HepG2 (cell line): ENCODE results near the gene TOM1L2. TPM values are rescaled to one million over a fixed set of nuclear protein-coding genes. Genes with fewer than 3 reads are reported as not detected.

ENCODE experiments used
- ATAC-seq: fragments of 200-7000 bp; cut with Tn5 transposase; 3 replicates; pipeline ENCODE4 v1.9.1; 2020; ENCODE audit warnings: mild to moderate bottlenecking, moderate library complexity
- BruUV-seq: library from RNA; stranded (reverse); fragments of 400-500 nt; replicated peaks from 2 replicates; lab custom pipeline; 2021; lab: Mats Ljungman, UMichigan
- CTCF ChIA-PET: fragments of 300-600 bp; formaldehyde crosslinking; extraction: SDS; loops from one replicate; lab custom pipeline; 2021; ENCODE audit warnings: low total read pairs, inconsistent platforms, low intra/inter-chr PET ratio; lab: Yijun Ruan, JAX
- POLR2A ChIA-PET: fragments of 350-600 bp; sonication (Branson Sonifier 250); formaldehyde crosslinking; loops from one replicate; lab custom pipeline; 2020; ENCODE audit warnings: antibody characterized with exemption, inconsistent platforms; lab: Yijun Ruan, JAX
- DNase-seq: peaks from one replicate; pipeline ENCODE4 v3.0.0-alpha.2; 2015; ENCODE audit warnings: low spot score
- FAIRE-seq: peaks from 3 replicates; lab custom pipeline; 2011; peaks lifted over from hg19 to GRCh38; lab: Jason Lieb, UNC
- H2AFZ ChIP-seq: one replicate; pipeline ENCODE4 v1.6.1; 2011; ENCODE audit warnings: low read length, inconsistent platforms
- H3K27ac ChIP-seq: fragments of 300-600 bp; 3 replicates; pipeline ENCODE4 v1.8.0; 2011; ENCODE audit warnings: mixed run types, mild to moderate bottlenecking, mixed read lengths, low read length, inconsistent platforms; ENCODE audit not compliant: insufficient read depth; ENCODE audit errors: extremely low read length
- H3K27me3 ChIP-seq, 2 experiments: fragments of 200-600 bp in 1 of 2; 2 replicates in 1 of 2; 3 replicates in 1 of 2; pipeline versions ENCODE4 v1.6.0 to v1.8.0; 2011; ENCODE audit warnings: low read length in 2 of 2, mild to moderate bottlenecking in 2 of 2, moderate library complexity in 2 of 2, inconsistent platforms in 1 of 2; ENCODE audit not compliant: insufficient read depth in 2 of 2, control insufficient read depth in 1 of 2
- H3K36me3 ChIP-seq, 2 experiments: fragments of 200-600 bp in 1 of 2; replicated peaks in 1 of 2; 2 replicates in 1 of 2; 3 replicates in 1 of 2; pipeline versions ENCODE4 v1.5.1 to v1.8.0; 2011; ENCODE audit warnings: low read length in 2 of 2, inconsistent platforms in 1 of 2; ENCODE audit not compliant: insufficient read depth in 2 of 2, control insufficient read depth in 1 of 2
- H3K4me1 ChIP-seq: 2 replicates; pipeline ENCODE4 v1.5.1; 2012; ENCODE audit warnings: low read length, inconsistent platforms; ENCODE audit not compliant: insufficient read depth
- H3K4me2 ChIP-seq: 2 replicates; pipeline ENCODE4 v1.6.0; 2011; ENCODE audit warnings: low read depth, low read length, inconsistent platforms
- H3K4me3 ChIP-seq, 3 experiments: fragments of 200-600 bp in 1 of 3; sonication (generic), shearing (Covaris generic) in 1 of 3; replicated peaks in 1 of 3; 2 replicates each; pipeline ENCODE4 v1.5.1; 2011 to 2016; ENCODE audit warnings: low read length in 3 of 3, inconsistent platforms in 2 of 3, low read depth in 2 of 3, mild to moderate bottlenecking in 2 of 3, control low read depth in 1 of 3, mixed read lengths in 1 of 3; ENCODE audit not compliant: insufficient read depth in 1 of 3
- H3K79me2 ChIP-seq: one replicate; pipeline ENCODE4 v1.6.1; 2011; ENCODE audit warnings: low read length, inconsistent platforms; ENCODE audit not compliant: insufficient read depth
- H3K9ac ChIP-seq: 2 replicates; pipeline ENCODE4 v1.6.0; 2011; ENCODE audit warnings: mild to moderate bottlenecking, low read depth, low read length, inconsistent platforms; ENCODE audit not compliant: insufficient read depth
- H3K9me3 ChIP-seq: 2 replicates; pipeline ENCODE4 v1.5.1; 2012; ENCODE audit warnings: mild to moderate bottlenecking, low read length
- H4K20me1 ChIP-seq: 2 replicates; pipeline ENCODE4 v1.6.0; 2011; ENCODE audit warnings: inconsistent platforms, mild to moderate bottlenecking, low read length, moderate library complexity; ENCODE audit not compliant: insufficient read depth
- AGO1 ChIP-seq: fragments of 200-400 bp; formaldehyde crosslinking; IDR thresholded peaks from 2 replicates; pipeline ENCODE4 v1.6.1; 2017; ENCODE audit warnings: mild to moderate bottlenecking, low read depth, low read length, moderate library complexity; ENCODE audit not compliant: poor library complexity, severe bottlenecking
- DR1 ChIP-seq: sonication (generic); formaldehyde crosslinking; IDR thresholded peaks from 2 replicates; pipeline ENCODE4 v1.8.0; 2021; ENCODE audit warnings: mild to moderate bottlenecking, missing genetic modification reagents, inconsistent platforms
- FOXC1 ChIP-seq: sonication (generic); formaldehyde crosslinking; IDR thresholded peaks from 2 replicates; pipeline ENCODE4 v1.8.0; 2022; ENCODE audit warnings: mild to moderate bottlenecking, missing genetic modification reagents, borderline replicate concordance
- HNRNPLL ChIP-seq: fragments of 200-400 bp; formaldehyde crosslinking; IDR thresholded peaks from 2 replicates; pipeline ENCODE4 v1.6.1; 2017; ENCODE audit warnings: mild to moderate bottlenecking, low read depth, low read length; ENCODE audit not compliant: poor library complexity, severe bottlenecking
- MATR3 ChIP-seq: sonication (generic); formaldehyde crosslinking; IDR thresholded peaks from 2 replicates; pipeline ENCODE4 v1.4.0; 2020; ENCODE audit warnings: missing genetic modification reagents
- MIER3 ChIP-seq: IDR thresholded peaks from 2 replicates; pipeline ENCODE4 v1.6.1; 2016; ENCODE audit warnings: missing compliant biosample characterization, borderline replicate concordance
- MTA1 ChIP-seq: sonication (generic); formaldehyde crosslinking; IDR thresholded peaks from 2 replicates; pipeline ENCODE4 v1.4.0; 2020; ENCODE audit warnings: missing genetic modification reagents, mild to moderate bottlenecking, borderline replicate concordance
- PRMT3 ChIP-seq: sonication (generic); formaldehyde crosslinking; IDR thresholded peaks from 2 replicates; pipeline ENCODE4 v1.8.1; 2022; ENCODE audit warnings: low read depth, mild to moderate bottlenecking, moderate library complexity, missing genetic modification reagents, borderline replicate concordance
- ZBTB10 ChIP-seq: sonication (generic); formaldehyde crosslinking; IDR thresholded peaks from 2 replicates; pipeline ENCODE4 v1.4.0; 2020; ENCODE audit warnings: missing genetic modification reagents, borderline replicate concordance
- ZNF550 ChIP-seq: sonication (generic); formaldehyde crosslinking; IDR thresholded peaks from 2 replicates; pipeline ENCODE4 v1.4.0; 2020; ENCODE audit warnings: mild to moderate bottlenecking, missing genetic modification reagents, borderline replicate concordance
- ZNF775 ChIP-seq: sonication (generic); formaldehyde crosslinking; IDR thresholded peaks from 2 replicates; pipeline ENCODE4 v1.4.0; 2020; ENCODE audit warnings: missing genetic modification reagents, mild to moderate bottlenecking, moderate library complexity, borderline replicate concordance
- WGBS: methylation state at CpG from one replicate; pipeline ENCODE4 v1.1.6; 2017; ENCODE audit warnings: low lambda C conversion rate; 5-methylcytosine and 5-hydroxymethylcytosine counted together
- in situ Hi-C: cut with HindIII; loops from 2 replicates; pipeline ENCODE4 v1.10.0; 2017; ENCODE audit warnings: low pct_unique_long_range_greater_than_20kb; ENCODE audit not compliant: extremely low pct_ligation_motif_present
- intact Hi-C: fragments of 100-400 bp; cut with micrococcal nuclease; formaldehyde crosslinking; loops from one replicate; pipeline ENCODE4 v1.10.0; 2022; ENCODE audit not compliant: unreplicated experiment
- polyA plus RNA-seq, 8 experiments: library from polyadenylated mRNA; depleted of rRNA in 3 of 8; stranded (reverse) in 7 of 8; unstranded in 1 of 8; fragments of >200 nt; fragmentation: Illumina TruSeq in 4 of 8; extraction: Trizol in 4 of 8; gene quantifications; 2 replicates each; pipeline versions ENCODE4 v1.2.1 to v1.2.3, GENCODE V29; 2011 to 2016; ENCODE audit warnings: low read depth in 4 of 8, missing spikeins in 1 of 8, mixed read lengths in 1 of 8; ENCODE audit not compliant: insufficient read depth in 1 of 8
- total RNA-seq, 5 experiments: library from RNA; depleted of rRNA; stranded (reverse); fragments of >200 nt; fragmentation: Illumina TruSeq; extraction: Trizol; gene quantifications; 2 replicates each; pipeline ENCODE4 v1.2.3, GENCODE V29; 2016; ENCODE audit warnings: low read depth in 1 of 5

The TOM1L2 gene
- total and polyA plus RNA-seq, 2 of the 13 experiments (the other 11 are each of a cell fraction or from before 2014, with no cell fraction given), result 4.7 to 7.4 TPM

GRCh38 chr17:17853811-17854447 lies 118.3 kb downstream of the TOM1L2 start:
- POLR2A ChIA-PET, result interaction anchor here (1.2 to 3.1 kb wide), 3 partner anchors 12 to 18 kb away, joined by 3 to 13 read pairs (median 4); partner anchors contain the start of gene SREBF1
- Histone ChIP-seq H4K20me1 (no peaks in the 10 kb centered on the region), H3K27me3 (no peaks in the 10 kb centered on the region), H3K9ac (no peak overlapping the region), H3K79me2 (no peaks in the 10 kb centered on the region), H3K27ac (no peak overlapping the region), H3K4me2 (no peak overlapping the region), H3K36me3 (no peaks in the 10 kb centered on the region)
- FAIRE-seq (no peak), ATAC-seq (no peak)
- WGBS, result 94% methylated on average over 8 of the region's 8 CpGs
- CTCF ChIA-PET, result no interaction called here
- TF ChIP-seq MTA1 (CRISPR knock-in tag) (no peak), MIER3 (no peak), MATR3 (CRISPR knock-in tag) (no peak), ZNF775 (CRISPR knock-in tag) (no peak), DR1 (CRISPR knock-in tag) (no peak), PRMT3 (CRISPR knock-in tag) (no peak), AGO1 (no peak), HNRNPLL (no peak), ZBTB10 (CRISPR knock-in tag) (no peak), FOXC1 (CRISPR knock-in tag) (no peak), ZNF550 (no peak)
- TF ChIP-seq, all 625 proteins: peak for 0
- peaks cover 61% of the 10 kb centered on the region for H3K4me1 ChIP-seq
- H3K9me3 ChIP-seq, result no peaks in the 10 kb centered on the region
- H2AFZ ChIP-seq, result no peak overlapping the region
- BruUV-seq, result no TSS peak
- intact Hi-C loops (loop anchor here (10.0 kb wide), 1 partner anchor 139 kb away; no protein-coding TSS in a partner anchor), in situ Hi-C loops (no loop called here)
- no peak for DNase-seq
- no peak overlapping the region for H3K4me3 ChIP-seq
